Measurements from ENCODE around the gene MTURN.
A peak's percentile ranks its signal among the peaks of the same experiment; 100 is the strongest.
"Not testable (repeated sequence)": the region's sequence is repeated elsewhere in the genome, so short reads cannot be mapped to it uniquely, and the experiment has no call there.

MTURN gene

DNA sequence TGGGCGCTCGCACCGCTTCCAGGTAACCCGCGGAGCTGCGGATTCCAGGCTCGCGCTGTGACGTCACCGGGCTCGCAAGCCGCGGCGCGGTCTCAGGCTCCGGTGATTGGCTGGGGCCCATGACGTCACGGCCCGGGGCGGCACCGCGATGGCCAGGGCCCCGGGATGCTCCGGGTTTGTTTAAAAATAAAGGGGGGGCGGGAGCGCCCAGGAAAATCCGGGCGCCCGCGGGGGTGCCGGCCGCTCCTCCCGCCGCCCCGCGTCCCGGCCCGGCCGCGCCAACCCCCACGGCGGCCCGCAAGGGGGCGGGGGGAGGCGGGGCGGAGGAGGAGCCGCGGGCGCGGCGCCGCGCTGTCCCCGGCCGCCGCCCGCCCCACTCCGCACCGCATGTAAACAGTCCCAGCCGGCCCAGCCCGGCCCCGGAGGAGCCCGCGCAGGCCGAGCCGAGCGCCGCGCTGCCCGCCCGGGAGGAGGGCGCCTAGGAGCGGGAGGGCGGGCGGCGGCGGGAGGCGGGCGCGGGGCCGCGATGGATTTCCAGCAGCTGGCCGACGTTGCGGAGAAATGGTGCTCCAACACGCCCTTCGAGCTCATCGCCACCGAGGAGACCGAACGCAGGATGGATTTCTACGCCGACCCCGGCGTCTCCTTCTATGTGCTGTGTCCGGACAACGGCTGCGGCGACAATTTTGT, at the start of gene MTURN:
Gene MTURN, plus strand, starts transcription at position 376 of the 690 bp plus-strand sequence. Its CDS starts 151 bp downstream, at position 527.
- DNase-seq = peak; percentile 54 to 66

DNA sequence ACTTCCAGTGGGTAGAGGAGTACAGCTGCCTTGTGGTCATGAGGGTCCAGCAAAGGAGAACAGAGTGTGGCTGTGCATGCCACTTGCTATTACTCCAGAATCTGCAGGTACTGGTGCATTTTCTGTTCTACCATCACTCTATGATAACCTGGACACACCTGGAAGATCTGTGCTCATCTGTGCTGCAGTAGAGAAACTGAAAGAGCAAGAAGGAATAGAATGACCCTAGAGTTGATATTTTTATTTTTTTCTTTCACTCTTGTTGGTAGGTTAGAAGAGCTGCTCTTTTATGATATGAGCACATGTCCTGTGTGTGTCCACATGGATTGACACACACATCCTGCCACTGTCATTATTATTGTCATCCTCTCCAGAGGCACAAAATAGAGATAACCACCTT, 48.3 kb upstream of the MTURN start:
- no peak for DNase-seq

DNA sequence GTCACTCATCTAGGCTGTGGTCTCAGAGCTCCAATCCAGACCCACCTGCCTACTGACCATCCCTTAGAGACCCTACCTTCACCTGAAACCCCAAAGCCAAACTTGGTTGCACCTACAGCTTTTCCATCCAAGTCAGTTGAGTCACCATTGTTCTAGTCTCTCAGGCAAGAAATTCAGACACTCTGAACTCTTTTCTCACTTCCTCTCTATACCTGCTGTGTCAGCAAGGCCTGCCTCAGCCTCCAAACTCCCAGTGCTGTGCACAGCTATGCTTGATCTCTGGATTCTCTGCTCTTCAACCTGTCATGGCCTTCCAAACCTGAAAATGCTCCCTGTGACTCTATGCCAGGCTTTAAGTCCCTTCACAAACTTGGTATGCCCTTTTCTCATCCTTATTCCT, 47.4 kb upstream of the MTURN start:
- DNase-seq = no peak

DNA sequence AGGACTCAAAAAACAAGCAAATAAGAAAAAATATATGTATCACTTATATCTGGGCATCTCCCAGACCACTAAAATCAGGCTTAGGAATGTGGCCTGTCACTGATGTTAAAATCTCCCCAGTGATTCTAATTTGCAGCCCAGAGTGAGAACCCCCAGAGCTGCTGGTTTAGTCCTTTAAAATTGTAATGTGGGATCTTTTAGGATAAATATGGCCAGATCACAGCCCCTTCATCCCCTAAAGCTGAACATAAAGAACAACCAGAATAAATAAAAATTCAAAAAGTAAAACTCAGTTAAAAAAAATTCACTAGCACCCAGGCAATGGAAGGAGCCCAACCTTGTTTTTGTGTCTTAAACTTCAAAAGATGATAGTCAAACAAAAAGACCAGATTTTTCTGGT, 46.4 kb upstream of the MTURN start:
- DNase-seq = no peak

GRCh38 chr7:30090111-30090510, 44.7 kb upstream of the MTURN start:
- no peak for DNase-seq

DNA sequence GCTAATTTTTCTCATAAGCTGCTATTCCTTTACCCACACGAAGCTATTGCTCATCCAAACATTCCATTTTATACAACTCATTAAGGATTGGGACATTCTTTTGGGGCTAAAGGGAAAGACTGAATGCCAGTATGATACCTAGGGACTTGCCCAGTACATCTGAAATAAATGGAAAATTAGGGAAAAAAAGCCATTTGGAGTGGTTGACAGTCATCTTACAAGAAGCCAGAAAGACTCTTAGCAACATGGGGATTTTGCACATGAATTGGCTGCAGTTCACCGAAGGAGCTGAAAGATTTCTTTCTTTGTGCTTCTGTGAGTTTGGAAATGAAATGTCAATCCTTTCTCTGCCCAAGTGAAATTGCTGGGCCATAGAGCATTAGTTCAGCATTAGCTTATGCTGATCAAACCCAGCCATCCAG, 43.3 kb upstream of the MTURN start:
- DNase-seq = no peak

GRCh38 chr7:30091987-30092386, 42.8 kb upstream of the MTURN start:
- DNase-seq = no peak

GRCh38 chr7:30093420-30093952, 41.3 kb upstream of the MTURN start:
- no peak for DNase-seq

GRCh38 chr7:30098599-30098998, 36.2 kb upstream of the MTURN start:
- DNase-seq = not testable (repeated sequence)

- DNase-seq = no peak
Observed at GRCh38 chr7:30102281-30102680, 32.5 kb upstream of the MTURN start.

- DNase-seq = no peak
Observed at GRCh38 chr7:30104157-30104556, 30.6 kb upstream of the MTURN start.

GRCh38 chr7:30112103-30112713, 22.6 kb upstream of the MTURN start:
- DNase-seq = no peak

DNA sequence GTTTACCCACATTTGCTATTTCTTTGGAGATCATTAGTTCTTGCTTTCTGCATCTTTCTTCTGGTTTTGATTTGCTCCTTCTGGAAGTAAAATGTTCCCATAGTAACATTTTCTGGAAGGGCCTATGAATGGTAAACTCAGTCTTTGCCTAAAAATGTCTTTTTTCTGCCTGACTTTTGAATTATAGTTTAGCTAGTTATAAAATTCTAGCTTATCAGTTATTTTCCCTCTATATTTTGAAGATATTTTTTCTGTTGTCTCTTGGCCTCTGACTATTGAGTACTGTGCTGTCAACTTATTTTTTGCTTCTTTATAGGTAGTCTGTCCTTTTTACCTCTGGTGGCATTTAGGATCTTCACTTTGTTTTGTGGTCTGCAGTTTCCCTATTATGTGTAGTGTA, 21.6 kb upstream of the MTURN start:
- no peak for DNase-seq

DNA sequence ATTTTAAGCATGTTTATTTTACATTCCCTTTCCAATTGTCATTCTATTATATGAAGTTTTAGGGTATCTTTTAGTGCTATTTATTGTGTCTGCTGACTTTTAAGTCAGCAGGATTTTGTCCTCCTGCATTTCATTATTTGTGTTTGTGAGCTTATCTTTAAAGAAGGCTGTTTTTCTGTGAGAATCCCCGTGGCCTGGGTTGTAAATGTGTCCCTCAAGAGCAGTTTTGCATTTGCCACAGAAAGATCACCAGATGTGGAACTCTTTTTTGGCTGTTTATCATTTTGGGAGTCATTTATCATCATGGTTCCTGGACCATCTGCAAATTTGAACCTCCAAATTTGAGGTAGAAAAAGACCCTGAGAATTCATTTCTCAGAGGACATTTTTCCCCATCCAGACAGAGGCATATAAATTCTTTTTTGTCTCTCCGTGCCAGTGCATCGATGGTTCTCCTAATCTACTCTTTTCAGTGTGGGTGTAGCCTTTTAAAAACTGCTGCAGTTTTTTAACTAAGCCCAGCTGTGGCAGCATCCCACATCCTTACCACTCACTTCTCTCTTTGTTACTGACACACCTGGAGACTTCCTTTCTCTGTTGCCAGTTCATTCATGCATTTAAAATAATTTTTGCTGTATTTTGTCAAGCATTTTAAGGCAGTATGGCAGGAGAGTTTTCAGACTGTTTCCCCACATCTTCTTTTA, 20.1 kb upstream of the MTURN start:
- DNase-seq = no peak

DNA sequence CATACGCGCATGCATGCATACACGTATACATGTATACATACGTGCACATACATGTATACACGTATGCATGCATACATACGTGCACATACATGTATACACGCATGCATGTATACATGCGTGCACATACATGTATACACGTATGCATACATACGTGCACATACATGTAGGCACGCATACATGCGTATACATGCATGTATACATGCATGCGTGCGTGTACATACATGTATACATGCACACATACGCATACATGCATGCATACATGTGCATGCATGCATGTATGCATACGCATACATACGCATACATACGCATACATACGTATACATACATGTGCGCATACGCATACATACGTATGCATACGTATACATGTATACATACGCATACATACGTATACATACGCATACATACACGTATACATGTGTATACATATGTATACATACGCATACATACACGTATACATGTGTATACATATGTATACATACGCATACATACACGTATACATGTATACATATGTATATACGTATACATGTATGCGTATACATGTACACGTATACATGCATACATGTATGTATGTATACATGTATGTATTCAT, 19.0 kb upstream of the MTURN start:
- DNase-seq = no peak

GRCh38 chr7:30116771-30117170, 18.0 kb upstream of the MTURN start:
- DNase-seq = no peak

DNA sequence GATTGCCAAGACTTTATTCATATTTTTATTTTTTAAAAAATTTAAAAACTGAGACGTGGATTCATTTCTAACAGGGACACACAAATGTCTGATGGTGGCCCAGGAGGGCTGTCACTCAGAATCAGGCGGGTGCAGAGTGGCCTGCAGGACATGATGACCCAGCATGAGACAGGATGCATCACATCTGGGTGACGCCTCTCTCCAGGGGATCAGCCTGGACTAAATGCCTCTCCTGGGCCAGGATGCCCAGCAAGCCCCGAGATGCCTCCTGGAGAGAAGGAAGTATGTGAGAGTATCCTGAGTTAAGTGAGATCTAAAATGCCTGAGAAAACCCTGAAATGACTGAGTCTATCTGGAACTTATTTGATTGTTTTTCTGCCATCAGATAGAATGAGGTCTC, 16.9 kb upstream of the MTURN start:
- DNase-seq = no peak

DNA sequence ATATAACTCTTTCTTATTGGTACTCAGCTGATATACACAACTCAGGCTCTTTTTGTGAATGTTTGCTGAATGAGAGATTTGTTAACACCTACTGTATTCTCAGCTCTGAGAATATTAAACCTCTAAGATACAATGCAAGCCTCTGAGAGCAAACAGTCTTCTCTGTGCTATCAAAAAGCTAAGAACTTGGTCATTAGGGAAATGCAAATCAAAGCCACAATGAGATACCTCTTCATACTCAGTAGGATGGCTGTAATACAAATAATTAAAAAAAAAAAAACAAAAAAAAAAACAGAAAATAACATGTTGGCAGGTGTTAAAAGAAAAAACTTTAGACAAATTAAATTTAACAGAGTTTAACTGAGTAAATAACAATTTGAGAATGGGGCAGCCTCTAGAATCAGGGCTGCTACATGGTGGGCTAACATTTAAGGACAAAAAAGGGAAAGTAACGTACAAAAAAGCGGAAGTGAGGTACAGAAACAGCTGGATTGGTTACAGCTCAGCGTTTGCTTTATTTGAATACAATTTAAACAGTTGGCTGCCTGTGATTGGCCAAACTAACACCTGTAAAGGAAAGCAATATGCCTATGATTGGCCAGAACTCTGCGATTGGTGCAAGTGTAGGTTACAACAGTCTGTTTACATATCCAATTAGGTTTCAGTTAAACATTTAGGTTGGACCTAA, 14.8 kb upstream of the MTURN start:
- DNase-seq = no peak

GRCh38 chr7:30133736-30134610, 813 bp upstream of the MTURN start:
- DNase-seq = no peak

GRCh38 chr7:30135301-30136116, 723 bp downstream of the MTURN start:
- peak; percentile 64 to 67 for DNase-seq
